ENCODE results near the gene GRIPAP1.

- TF ChIP-seq EZH2 (optimal IDR thresholded peaks at IDR 0.05; ENCODE audit: low read depth, low read length) (no peak), CTCF (IDR thresholded peaks at IDR 0.05; ENCODE audit: low read length) (no peak)
Observed at GRCh38 chrX:48960291-48960690, 41.8 kb downstream of the GRIPAP1 start.

All from MM.1S (cell line).